Measurements from ENCODE around the gene PGP.
A peak's percentile ranks its signal among the peaks of the same experiment; 100 is the strongest.
"Not testable (repeated sequence)": the region's sequence is repeated elsewhere in the genome, so short reads cannot be mapped to it uniquely, and the experiment has no call there.

The PGP gene

GRCh38 chr16:2223221-2223941 lies 8.7 kb upstream of the PGP start, which contains the start of gene E4F1:
E4F1 (plus strand) TSS chr16:2223591; CDS start chr16:2223614, 23 bp downstream.
- DNase-seq (ENCODE audit: low read depth, low spot score) = peak; percentile 100

GRCh38 chr16:2216330-2216729 lies 1.7 kb upstream of the PGP start:
- no peak for DNase-seq (ENCODE audit: low read depth, low spot score)

DNA sequence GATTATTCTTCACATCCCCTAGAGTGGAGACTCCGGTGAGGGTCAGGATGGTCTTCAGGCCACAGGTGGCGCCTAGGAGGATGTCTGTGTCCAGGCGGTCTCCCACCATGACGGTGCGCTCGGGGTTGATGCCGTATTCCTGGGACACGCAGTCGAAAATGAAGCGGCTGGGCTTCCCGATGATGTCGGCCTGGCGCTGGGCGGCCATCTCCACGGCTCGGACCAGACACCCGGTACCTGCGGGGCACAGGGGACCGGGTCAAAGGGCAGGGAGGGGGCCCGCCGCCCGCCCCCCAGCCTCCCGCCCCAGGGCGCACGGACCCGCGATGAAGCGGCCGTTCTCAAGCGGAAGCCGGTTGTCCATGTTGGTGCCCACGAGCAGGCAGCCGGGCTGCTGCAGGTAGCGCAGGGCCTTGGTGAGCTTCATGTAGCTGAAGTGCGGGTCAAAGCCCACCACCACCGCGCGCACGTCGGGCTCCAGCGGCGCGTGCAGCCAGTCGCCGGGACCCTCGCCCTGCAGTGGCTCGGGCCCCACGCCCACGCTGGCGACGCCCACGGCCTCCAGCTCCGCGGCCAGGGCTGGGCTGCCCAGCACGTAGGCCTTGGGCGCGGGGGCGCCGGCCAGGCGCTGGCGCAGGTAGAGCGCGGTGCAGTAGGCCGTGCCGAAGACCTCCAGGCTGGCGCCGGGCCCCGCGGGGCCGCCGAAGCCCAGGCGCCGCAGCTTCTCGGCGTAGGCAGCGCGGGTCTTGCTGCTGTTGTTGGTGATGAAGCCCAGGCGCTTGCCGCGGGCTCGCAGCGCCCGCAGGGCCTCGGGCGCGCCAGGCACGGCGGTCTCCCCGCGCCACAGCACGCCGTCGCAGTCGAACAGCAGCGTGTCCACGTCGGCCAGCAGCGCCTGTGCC lies 572 bp downstream of the PGP start:
- DNase-seq (ENCODE audit: low read depth, low spot score) = no peak

DNA sequence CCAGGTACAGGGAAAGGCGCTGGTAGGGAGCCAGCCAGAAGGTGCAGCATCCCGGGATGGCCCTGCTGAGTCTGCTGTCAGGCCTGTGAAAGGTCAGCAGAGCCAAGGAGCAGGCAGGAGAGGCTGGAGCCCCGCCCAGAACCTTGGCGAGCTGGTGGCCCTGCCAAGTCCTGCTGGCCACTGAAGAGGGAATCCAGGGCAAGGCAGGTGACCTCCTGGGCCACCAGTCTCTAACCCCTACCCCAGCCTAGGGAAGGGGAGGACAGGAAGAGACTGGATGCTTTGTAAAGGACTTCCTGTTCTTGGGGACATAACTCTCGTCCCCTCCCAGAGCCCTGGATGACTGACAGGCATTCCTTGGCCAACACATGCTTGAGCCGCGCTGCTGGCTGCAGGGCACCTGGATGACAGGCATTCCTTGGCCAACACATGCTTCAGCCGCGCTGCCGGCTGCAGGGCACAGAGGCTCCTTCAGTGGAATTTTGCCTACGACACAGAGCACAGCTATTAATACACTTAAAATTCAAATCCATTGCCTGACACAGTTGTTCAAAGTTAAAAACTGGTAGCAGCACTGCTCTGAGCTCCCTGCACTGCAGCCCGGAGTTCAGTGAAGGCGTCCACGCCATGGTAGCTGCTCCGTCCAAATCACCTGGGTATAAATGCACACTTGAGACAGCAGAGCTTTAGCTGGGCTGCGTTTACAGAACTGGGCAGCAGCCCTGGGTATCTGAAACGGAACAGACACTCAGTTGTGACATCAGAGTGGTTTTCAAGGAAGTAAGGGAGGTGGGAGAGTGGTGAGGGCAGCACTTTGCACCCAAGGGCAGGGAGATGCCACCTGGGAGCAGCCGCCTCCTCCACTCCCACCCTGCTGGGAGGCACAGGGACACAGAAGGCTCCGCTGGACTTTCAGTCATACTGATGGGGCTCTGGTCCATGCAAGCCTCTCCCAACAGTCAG lies 2.0 kb downstream of the PGP start:
- peak; percentile 59 for DNase-seq (ENCODE audit: low read depth, low spot score)

- no peak for DNase-seq (ENCODE audit: low read depth, low spot score)
Measured at GRCh38 chr16:2211923-2212347, 2.7 kb downstream of the PGP start.

- DNase-seq (ENCODE audit: low read depth, low spot score) = no peak
Measured at GRCh38 chr16:2210386-2211365, 4.0 kb downstream of the PGP start, which contains the start of gene BRICD5. BRICD5 (minus strand) TSS chr16:2210863; CDS start chr16:2210833, 30 bp downstream.

GRCh38 chr16:2210009-2210332 lies 4.7 kb downstream of the PGP start:
- DNase-seq (ENCODE audit: low read depth, low spot score) = no peak

DNA sequence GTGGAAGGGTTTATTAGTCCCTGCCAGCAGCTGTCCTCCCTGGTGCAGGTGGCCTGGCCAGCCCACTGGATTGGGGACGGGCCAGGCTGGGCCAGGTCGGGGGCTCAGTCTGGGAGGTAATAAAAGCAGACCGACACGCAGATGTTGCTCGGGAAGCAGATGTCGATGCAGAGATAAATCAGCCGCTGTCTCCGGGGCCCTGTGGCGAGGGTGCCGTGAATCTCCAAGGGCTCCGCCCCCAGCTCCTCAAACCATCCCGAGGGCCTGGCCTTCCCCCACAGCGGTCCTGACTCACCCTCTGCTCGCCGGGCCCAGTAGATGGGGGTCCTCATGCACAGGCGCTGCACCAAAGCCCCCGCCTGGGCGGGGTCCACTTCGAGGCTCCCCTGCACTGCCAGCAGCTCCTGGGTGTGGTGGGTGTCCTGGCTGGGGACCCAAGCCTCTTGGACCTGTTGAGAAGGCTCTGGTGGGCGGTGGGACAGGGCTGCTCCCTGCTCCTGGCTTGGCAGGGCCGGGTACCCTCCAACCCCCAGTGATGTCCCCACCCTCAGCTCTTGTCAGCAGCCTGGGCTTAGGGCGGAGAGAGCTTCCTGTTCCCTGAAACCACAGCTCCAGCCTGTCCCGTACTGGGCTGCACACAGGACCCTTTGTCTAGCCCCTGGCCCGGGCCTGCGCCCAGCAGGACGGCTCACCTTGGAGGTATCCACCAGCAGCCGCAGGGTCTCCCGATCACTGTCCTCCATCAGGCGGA lies 5.2 kb downstream of the PGP start:
- no peak for DNase-seq (ENCODE audit: low read depth, low spot score)

DNA sequence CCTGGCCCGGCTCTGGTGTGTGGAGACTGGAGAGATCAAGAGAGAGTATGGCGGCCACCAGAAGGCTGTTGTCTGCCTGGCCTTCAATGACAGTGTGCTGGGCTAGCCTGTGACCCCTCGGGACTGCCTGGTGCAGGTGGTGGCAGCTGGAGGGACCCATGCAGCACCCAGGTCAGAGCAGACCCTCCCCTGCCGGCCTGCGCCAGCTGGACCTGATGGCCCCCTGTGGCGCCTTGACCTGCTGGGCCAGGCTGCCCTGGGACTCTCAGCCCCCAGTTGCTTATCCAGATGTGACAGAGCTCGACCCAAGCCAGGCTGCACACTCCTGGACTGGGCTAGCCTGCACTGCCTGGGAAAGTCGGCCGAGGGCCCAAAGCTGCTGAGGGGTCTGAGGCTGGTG lies 5.9 kb downstream of the PGP start:
- DNase-seq (ENCODE audit: low read depth, low spot score) = no peak

DNA sequence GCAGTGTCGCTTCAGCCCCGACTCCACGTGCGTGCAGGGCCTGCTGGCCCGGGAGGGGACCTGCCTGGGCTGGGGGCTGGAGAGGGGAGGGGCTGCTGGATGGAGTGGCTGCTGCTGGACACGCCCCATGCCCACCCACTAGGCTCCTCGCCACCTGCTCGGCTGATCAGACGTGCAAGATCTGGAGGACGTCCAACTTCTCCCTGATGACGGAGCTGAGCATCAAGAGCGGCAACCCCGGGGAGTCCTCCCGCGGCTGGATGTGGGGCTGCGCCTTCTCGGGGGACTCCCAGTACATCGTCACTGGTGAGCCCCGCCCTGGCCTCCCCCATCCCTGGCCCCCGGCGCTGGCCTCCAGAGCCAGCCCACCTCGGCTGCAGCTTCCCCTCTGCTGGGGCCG lies 6.3 kb downstream of the PGP start:
- DNase-seq (ENCODE audit: low read depth, low spot score) = no peak

DNA sequence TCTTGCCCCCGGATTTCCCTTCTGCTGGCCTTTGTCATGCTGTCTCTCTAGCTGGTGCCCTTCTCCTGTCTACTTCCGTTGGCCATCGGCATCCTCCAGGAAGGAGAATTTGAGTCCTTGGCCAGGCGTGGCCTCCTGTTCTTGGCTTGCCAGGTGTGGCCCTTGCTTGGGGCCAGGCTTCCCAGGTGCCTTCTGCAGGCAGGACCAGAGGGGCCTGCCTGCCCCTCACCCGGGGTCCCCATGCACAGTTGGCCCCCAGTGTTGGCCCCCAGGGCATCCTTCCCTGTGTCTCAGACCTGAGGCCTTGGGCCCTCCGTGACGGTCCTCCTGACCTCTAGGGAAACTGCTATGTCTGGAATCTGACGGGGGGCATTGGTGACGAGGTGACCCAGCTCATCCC lies 6.8 kb downstream of the PGP start:
- DNase-seq (ENCODE audit: low read depth, low spot score) = no peak

DNA sequence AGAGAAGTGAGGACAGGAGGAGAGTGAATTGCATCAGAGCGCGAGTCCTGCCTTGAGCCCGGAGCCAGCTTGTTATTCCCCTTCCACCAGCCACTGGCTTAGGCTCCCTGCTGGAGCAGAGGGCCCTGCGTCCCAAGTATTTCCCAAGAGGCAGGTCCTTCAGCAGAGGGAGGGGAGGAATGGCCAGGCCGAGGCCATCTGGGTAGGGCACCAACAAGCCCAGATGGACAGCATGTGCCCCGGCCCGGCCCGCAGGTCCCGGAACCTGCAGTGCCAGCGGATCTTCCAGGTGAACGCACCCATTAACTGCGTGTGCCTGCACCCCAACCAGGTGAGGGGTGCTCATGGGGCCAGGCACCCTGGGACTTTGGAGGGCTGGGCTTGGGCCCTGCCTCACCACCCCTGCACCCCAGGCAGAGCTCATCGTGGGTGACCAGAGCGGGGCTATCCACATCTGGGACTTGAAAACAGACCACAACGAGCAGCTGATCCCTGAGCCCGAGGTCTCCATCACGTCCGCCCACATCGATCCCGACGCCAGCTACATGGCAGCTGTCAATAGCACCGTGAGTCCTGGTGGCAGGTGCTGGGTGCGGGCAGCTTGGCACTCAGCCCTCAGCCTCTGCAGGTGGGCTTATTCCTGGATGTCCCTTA lies 7.7 kb downstream of the PGP start:
- DNase-seq (ENCODE audit: low read depth, low spot score) = no peak

- DNase-seq (ENCODE audit: low read depth, low spot score) = no peak
Measured at GRCh38 chr16:2206420-2206779, 8.2 kb downstream of the PGP start.

- no peak for DNase-seq (ENCODE audit: low read depth, low spot score)
Measured at GRCh38 chr16:2205967-2206313, 8.7 kb downstream of the PGP start.

DNA sequence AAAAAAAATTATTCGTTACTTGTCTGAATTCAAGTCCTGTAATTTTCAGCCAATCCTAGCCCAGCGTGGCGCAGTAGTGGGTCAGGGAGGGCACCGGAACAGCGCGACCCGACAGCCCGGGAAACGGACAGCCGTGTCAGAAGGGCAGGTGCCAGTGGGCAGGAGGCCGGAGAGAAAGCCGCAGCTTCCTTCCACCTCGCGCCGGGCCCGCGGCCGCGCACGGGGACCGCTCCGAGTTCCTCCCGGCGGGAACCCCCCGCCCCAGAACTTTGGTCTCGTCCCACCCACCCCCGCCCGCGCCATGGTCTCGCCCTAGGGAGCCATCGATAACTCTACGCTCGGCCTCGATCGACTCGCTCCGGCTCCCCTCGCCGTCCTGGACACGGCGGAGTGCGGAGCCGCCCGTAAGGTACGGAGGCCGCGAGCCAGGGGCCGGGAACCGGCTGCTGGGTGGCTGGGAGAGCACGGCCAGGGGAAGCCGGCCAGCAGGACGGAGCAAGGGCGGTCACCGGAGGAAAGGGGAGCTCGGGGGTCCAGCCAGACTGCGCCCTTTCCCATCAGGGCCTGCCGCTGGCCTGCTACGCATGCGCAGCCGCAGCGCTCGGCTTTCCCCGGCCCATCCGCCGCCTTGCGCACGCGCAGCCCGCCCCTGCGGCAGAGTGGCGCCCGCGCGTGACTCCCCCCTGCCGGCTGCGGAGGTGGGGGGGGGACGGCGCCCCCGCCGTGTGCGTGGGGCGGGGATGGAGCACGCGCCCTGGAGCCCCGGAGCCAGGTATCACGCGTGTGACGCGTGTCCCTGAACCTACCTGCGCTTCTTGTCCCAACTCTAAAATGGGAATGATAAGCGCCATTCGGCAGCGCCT lies 9.3 kb downstream of the PGP start, which contains the start of gene MLST8:
TSS of gene MLST8 (plus strand) at position 351 of the 863 bp plus-strand sequence. CDS start 632 bp downstream, outside the sequence.
- peak; percentile 95 for DNase-seq (ENCODE audit: low read depth, low spot score)

GRCh38 chr16:2204416-2205103 lies 10.1 kb downstream of the PGP start:
- DNase-seq (ENCODE audit: low read depth, low spot score) = no peak

- not testable (repeated sequence) for DNase-seq (ENCODE audit: low read depth, low spot score)
Measured at GRCh38 chr16:2203119-2203688, 11.4 kb downstream of the PGP start.

Data from astrocyte of the hippocampus (primary cell).